Glomerular endothelial cell (primary cell): ENCODE results near the gene XPO4. TPM values are rescaled to one million over a fixed set of nuclear protein-coding genes. Genes with fewer than 3 reads are reported as not detected.
A peak's percentile ranks its signal among the peaks of the same experiment; 100 is the strongest.
"Not testable (repeated sequence)": the region's sequence is repeated elsewhere in the genome, so short reads cannot be mapped to it uniquely, and the experiment has no call there.

ENCODE experiments used
- DNase-seq: peaks from one replicate; pipeline ENCODE4 v3.0.0-alpha.2; 2011; ENCODE audit warnings: low read depth, low spot score; ENCODE audit errors: extremely low read depth
- total RNA-seq: library from RNA; depleted of rRNA; stranded (reverse); fragments of >200 nt; gene quantifications from 2 replicates; pipeline ENCODE4 v1.2.3, GENCODE V29; 2015

XPO4 gene
- total RNA-seq, 1 donor from 2014 or later = 22.4 TPM

GRCh38 chr13:20789665-20790064 lies 112.9 kb downstream of the XPO4 start:
- DNase-seq = no peak

- no peak for DNase-seq
Observed at GRCh38 chr13:20788312-20788711, 114.2 kb downstream of the XPO4 start.

GRCh38 chr13:20787180-20787579 lies 115.4 kb downstream of the XPO4 start:
- DNase-seq = no peak

- DNase-seq = no peak
Observed at GRCh38 chr13:20782116-20782708, 120.3 kb downstream of the XPO4 start.

GRCh38 chr13:20780317-20780716 lies 122.2 kb downstream of the XPO4 start:
- no peak for DNase-seq

GRCh38 chr13:20779405-20779804 lies 123.1 kb downstream of the XPO4 start:
- no peak for DNase-seq

- no peak for DNase-seq
Observed at GRCh38 chr13:20778311-20778710, 124.2 kb downstream of the XPO4 start.

GRCh38 chr13:20776751-20777150 lies 125.8 kb downstream of the XPO4 start:
- DNase-seq = no peak

- DNase-seq = no peak
Observed at GRCh38 chr13:20775961-20776360, 126.6 kb downstream of the XPO4 start.

GRCh38 chr13:20774746-20775145 lies 127.8 kb downstream of the XPO4 start:
- DNase-seq = no peak

- peak; percentile 50 for DNase-seq
Observed at GRCh38 chr13:20773194-20774080, 129.1 kb downstream of the XPO4 start, which contains the start of gene EEF1AKMT1. TSS of gene EEF1AKMT1 (minus strand) at chr13:20773961. CDS start at chr13:20757598, 16,363 bp downstream.

GRCh38 chr13:20772401-20773131 lies 130.0 kb downstream of the XPO4 start:
- no peak for DNase-seq

GRCh38 chr13:20769834-20770233 lies 132.7 kb downstream of the XPO4 start:
- no peak for DNase-seq

- peak; percentile 52 for DNase-seq
Observed at GRCh38 chr13:20769091-20769490, 133.5 kb downstream of the XPO4 start.

- no peak for DNase-seq
Observed at GRCh38 chr13:20767309-20767943, 135.1 kb downstream of the XPO4 start.

GRCh38 chr13:20760872-20761271 lies 141.7 kb downstream of the XPO4 start:
- DNase-seq = no peak

- DNase-seq = no peak
Observed at GRCh38 chr13:20754009-20754408, 148.5 kb downstream of the XPO4 start.

GRCh38 chr13:20749377-20749776 lies 153.2 kb downstream of the XPO4 start:
- DNase-seq = no peak

GRCh38 chr13:20743830-20744404 lies 158.6 kb downstream of the XPO4 start:
- not testable (repeated sequence) for DNase-seq

- DNase-seq = no peak
Observed at GRCh38 chr13:20740021-20740420, 162.5 kb downstream of the XPO4 start.

GRCh38 chr13:20738616-20739015 lies 163.9 kb downstream of the XPO4 start:
- DNase-seq = no peak
